WI38 (cell line): Measurements from ENCODE around the gene LAMC3.
"Not testable (repeated sequence)": the region's sequence is repeated elsewhere in the genome, so short reads cannot be mapped to it uniquely, and the experiment has no call there.

Source experiments
- H3K4me3 ChIP-seq: 2 replicates; pipeline ENCODE4 v1.5.1; 2011; ENCODE audit warnings: low read depth, mild to moderate bottlenecking, control low read depth, low read length
- TF ChIP-seq, protein P1 (sequence below): IDR thresholded peaks from 2 replicates; pipeline ENCODE4 v1.5.1; 2012; ENCODE audit warnings: low read depth, mild to moderate bottlenecking, control low read depth, low read length

Gene LAMC3

DNA sequence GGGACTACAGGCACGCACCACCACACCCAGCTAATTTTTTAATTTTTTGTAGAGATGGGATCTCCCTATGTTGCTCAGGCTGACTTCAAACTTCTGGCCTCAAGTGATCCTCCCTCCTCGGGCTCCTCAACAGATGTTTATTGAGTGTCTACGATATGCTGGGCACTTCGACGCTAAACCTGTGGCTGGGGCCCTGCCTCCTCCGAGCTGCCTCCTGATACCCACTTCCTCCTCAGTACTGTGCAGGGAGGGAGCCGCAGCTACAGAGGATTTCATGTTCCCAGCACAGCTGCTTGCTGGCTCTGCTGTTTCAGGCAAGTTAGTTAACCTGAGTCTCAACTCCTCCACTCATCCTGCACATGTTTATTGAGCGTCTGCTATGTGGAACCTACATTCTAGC lies 97.0 kb downstream of the LAMC3 start:
- no peak overlapping the region for H3K4me3 ChIP-seq
- TF ChIP-seq, protein P1, sequence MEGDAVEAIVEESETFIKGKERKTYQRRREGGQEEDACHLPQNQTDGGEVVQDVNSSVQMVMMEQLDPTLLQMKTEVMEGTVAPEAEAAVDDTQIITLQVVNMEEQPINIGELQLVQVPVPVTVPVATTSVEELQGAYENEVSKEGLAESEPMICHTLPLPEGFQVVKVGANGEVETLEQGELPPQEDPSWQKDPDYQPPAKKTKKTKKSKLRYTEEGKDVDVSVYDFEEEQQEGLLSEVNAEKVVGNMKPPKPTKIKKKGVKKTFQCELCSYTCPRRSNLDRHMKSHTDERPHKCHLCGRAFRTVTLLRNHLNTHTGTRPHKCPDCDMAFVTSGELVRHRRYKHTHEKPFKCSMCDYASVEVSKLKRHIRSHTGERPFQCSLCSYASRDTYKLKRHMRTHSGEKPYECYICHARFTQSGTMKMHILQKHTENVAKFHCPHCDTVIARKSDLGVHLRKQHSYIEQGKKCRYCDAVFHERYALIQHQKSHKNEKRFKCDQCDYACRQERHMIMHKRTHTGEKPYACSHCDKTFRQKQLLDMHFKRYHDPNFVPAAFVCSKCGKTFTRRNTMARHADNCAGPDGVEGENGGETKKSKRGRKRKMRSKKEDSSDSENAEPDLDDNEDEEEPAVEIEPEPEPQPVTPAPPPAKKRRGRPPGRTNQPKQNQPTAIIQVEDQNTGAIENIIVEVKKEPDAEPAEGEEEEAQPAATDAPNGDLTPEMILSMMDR = no peak

DNA sequence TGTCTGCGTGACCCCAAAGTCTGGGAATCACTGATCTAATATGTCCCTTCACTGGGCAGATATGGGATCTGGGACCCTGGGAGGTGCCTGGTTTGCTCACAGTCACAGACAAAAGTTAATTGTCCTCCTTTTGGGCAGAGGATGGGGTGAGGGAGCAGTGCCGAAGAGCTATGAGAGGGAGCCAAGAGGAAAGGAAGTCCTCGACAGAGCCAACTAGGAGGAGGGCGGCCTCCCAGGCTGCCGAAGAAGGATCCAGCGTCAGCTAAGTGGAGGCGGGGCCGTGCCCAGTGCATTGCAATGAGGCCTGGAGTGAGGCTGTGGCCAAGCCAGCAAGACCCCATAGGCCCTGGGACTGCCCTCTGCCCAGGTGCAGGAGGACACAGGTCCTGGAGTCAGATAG lies 98.8 kb downstream of the LAMC3 start:
- H3K4me3 ChIP-seq = no peak overlapping the region
- TF ChIP-seq, protein P1 = no peak

DNA sequence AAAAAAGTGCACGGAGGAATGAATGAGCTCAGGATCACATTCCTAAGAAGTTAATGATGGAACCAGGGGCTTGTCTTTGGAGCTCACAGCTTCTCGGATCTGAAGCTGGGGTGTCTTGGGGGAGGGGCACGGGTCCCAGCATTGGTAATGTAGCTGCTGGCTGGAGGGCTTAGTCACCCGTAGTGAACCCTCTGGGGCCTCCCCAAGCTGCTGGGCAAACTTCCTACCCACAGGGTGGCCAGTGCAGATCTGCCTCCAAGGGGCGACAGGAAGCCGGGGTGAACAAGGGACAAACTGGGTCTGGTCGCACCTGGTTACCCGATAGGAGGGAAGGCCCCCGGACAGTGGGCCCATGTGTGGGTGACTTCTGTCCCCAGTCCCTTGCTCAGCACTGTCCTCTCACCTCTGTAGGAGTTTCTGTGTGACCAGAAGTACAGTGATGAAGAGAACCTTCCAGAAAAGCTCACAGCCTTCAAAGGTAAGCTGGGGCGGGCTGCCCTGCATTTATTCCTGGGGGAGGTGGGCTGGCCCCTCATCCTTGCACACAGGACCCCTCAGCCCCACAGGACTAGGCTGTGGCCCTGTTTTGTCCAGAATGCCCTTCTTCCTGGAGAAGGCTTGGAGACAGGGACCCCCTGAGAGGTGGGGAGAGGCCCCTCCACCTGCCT lies 102.3 kb downstream of the LAMC3 start:
- TF ChIP-seq, protein P1 = no peak
- no peak overlapping the region for H3K4me3 ChIP-seq

DNA sequence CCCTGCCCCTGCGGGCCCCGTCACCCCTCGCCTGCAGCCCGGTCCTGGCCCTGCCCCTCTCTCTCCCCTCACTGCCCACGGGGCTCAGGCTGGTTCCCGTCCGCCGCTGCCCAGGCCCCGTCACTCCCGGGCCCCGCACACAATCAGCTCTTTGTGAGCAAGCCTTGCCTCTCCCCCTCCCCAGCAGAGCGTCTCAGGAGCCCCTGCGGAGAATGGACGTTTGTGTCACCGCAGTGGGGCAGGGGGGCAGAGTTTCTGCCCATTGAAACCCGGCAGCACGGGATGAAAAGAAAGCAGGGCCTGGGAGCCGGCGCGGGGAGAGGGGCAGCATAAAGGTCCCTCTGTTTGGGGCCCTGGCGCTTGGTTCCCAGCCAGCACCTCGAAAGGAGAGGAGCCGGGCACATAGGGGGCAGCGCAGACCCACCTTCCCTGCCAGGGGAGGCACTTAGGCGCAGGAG lies 102.9 kb downstream of the LAMC3 start:
- TF ChIP-seq, protein P1 = no peak
- no peak overlapping the region for H3K4me3 ChIP-seq

- no peak overlapping the region for H3K4me3 ChIP-seq
- TF ChIP-seq, protein P1 = no peak
Observed at GRCh38 chr9:131112374-131113154, 103.6 kb downstream of the LAMC3 start.

DNA sequence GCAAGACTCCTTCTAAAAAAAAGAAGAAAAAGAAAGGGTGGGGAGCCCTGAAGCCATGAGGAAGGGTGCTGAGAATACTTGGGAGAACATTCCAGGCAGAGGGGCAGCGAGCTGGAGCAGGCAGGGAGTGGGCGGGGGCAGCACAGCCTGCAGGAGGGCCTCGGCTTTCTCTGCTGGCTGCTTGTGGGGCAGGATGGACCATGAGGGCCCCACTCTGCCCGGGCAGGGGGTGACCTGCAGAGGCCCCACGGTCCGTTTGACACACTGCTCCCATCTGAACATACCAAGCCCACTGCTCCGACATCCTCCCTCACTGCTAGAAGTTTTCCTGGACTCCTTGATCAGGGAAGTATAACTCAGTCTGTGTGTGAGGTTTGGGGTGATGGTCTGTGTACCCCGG lies 104.7 kb downstream of the LAMC3 start:
- TF ChIP-seq, protein P1 = no peak
- H3K4me3 ChIP-seq = no peak overlapping the region

- H3K4me3 ChIP-seq = no peak overlapping the region
- TF ChIP-seq, protein P1 = no peak
Observed at GRCh38 chr9:131114084-131114535, 105.1 kb downstream of the LAMC3 start.

DNA sequence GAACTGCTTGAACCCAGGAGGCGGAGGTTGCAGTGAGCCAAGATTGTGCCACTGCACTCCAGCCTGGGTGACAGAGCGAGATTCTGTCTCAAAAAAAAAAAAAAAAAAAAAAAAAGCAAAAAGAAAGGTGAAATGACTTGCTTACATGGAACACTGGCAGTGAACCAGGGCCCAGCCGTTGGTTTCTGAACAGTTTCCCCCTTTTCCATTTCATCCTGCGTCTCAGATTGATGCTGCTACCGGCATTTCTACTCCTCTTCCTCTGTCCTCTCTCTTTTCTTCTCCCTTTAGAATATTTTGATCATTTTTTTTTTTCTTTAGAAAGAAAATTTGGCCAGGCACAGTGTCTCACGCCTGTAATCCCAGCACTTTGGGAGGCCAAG lies 106.4 kb downstream of the LAMC3 start:
- not testable (repeated sequence) for H3K4me3 ChIP-seq
